IPS DF 6.9 (cell line): ENCODE data around the gene TRABD2B.

Experiments
- DNase-seq: peaks from one replicate; pipeline ENCODE4 v3.0.0-alpha.2; 2013; ENCODE audit warnings: low read depth, low spot score
- H3K27ac ChIP-seq: one replicate; pipeline ENCODE4 v1.5.1; 2013; ENCODE audit warnings: low read length, control low read depth
- H3K27me3 ChIP-seq: 2 replicates; pipeline ENCODE4 v1.6.1; 2013; ENCODE audit warnings: mild to moderate bottlenecking, low read length; ENCODE audit not compliant: control insufficient read depth, insufficient read depth
- H3K36me3 ChIP-seq: 2 replicates; pipeline ENCODE4 v1.6.1; 2013; ENCODE audit warnings: low read length; ENCODE audit not compliant: control insufficient read depth, insufficient read depth
- H3K4me1 ChIP-seq: 2 replicates; pipeline ENCODE4 v1.6.1; 2013; ENCODE audit warnings: low read length; ENCODE audit not compliant: control insufficient read depth, insufficient read depth
- H3K4me3 ChIP-seq: 2 replicates; pipeline ENCODE4 v1.5.1; 2013; ENCODE audit warnings: mild to moderate bottlenecking, low read length
- H3K9me3 ChIP-seq: 2 replicates; pipeline ENCODE4 v1.6.1; 2013; ENCODE audit warnings: low read length, inconsistent platforms; ENCODE audit not compliant: control insufficient read depth, insufficient read depth
- WGBS: extraction: QIAGEN DNeasy Blood & Tissue Kit; methylation state at CpG from one replicate; pipeline ENCODE4 v1.1.7; 2013; ENCODE audit warnings: mixed read lengths, missing lambda C conversion rate; ENCODE audit not compliant: insufficient read length, insufficient coverage; 5-methylcytosine and 5-hydroxymethylcytosine counted together

Gene TRABD2B

GRCh38 chr1:47997289-47998200 is at the start of gene TRABD2B:
TRABD2B (minus strand) TSS chr1:47997385.
- Histone ChIP-seq H3K4me3 (peak within 1 kb of the TSS; percentile 65; the same call in 1 of the 2 replicates), H3K9me3 (no peaks in the 10 kb centered on the region), H3K27ac (no peak within 1 kb of the TSS), H3K36me3 (no peaks in the 10 kb centered on the region), H3K27me3 (peaks cover 7% of the 10 kb centered on the region; the same call in 1 of the 2 replicates), H3K4me1 (peaks cover 4% of the 10 kb centered on the region; the same call in 1 of the 2 replicates)
- peak; percentile 75 for DNase-seq
- WGBS: no CpG with 5 or more reads among the region's 86 CpGs

- no CpG with 5 or more reads among the region's 2 CpGs for WGBS
- Histone ChIP-seq H3K36me3 (no peaks in the 10 kb centered on the region), H3K27me3 (no peaks in the 10 kb centered on the region), H3K9me3 (no peaks in the 10 kb centered on the region), H3K4me3 (no peak overlapping the region), H3K4me1 (peaks cover 6% of the 10 kb centered on the region), H3K27ac (no peak overlapping the region)
- no peak for DNase-seq
Observed at GRCh38 chr1:48044311-48044710, 47.1 kb upstream of the TRABD2B start.

GRCh38 chr1:48043622-48044021 is 46.4 kb upstream of the TRABD2B start:
- no peak for DNase-seq
- no peaks in the 10 kb centered on the region for H3K9me3 ChIP-seq
- no peak overlapping the region for H3K27ac ChIP-seq
- no CpG with 5 or more reads among the region's 2 CpGs for WGBS
- no peak overlapping the region for H3K4me3 ChIP-seq
- no peaks in the 10 kb centered on the region for H3K27me3 ChIP-seq
- H3K36me3 ChIP-seq: no peaks in the 10 kb centered on the region
- peaks cover 7% of the 10 kb centered on the region for H3K4me1 ChIP-seq

- H3K4me1 ChIP-seq: peaks cover 7% of the 10 kb centered on the region
- no peaks in the 10 kb centered on the region for H3K36me3 ChIP-seq
- WGBS: no CpG with 5 or more reads among the region's 6 CpGs
- no peak overlapping the region for H3K4me3 ChIP-seq
- no peaks in the 10 kb centered on the region for H3K9me3 ChIP-seq
- H3K27me3 ChIP-seq: no peaks in the 10 kb centered on the region
- H3K27ac ChIP-seq: no peak overlapping the region
- no peak for DNase-seq
Observed at GRCh38 chr1:48040154-48040553, 43.0 kb upstream of the TRABD2B start.

GRCh38 chr1:48039088-48040054 is 42.2 kb upstream of the TRABD2B start:
- no peaks in the 10 kb centered on the region for H3K36me3 ChIP-seq
- no CpG with 5 or more reads among the region's 12 CpGs for WGBS
- H3K27me3 ChIP-seq: no peaks in the 10 kb centered on the region
- no peak for DNase-seq
- no peak overlapping the region for H3K27ac ChIP-seq
- H3K9me3 ChIP-seq: no peaks in the 10 kb centered on the region
- peaks cover 7% of the 10 kb centered on the region for H3K4me1 ChIP-seq
- H3K4me3 ChIP-seq: no peak overlapping the region

- Histone ChIP-seq H3K4me3 (no peak overlapping the region), H3K4me1 (peaks cover 2% of the 10 kb centered on the region), H3K9me3 (no peaks in the 10 kb centered on the region), H3K27me3 (no peaks in the 10 kb centered on the region), H3K36me3 (no peaks in the 10 kb centered on the region), H3K27ac (no peak overlapping the region)
- no CpG with 5 or more reads among the region's 2 CpGs for WGBS
- no peak for DNase-seq
Observed at GRCh38 chr1:48038270-48038767, 41.1 kb upstream of the TRABD2B start.

GRCh38 chr1:48036710-48037355 is 39.6 kb upstream of the TRABD2B start:
- Histone ChIP-seq H3K9me3 (no peaks in the 10 kb centered on the region), H3K4me3 (no peak overlapping the region), H3K36me3 (no peaks in the 10 kb centered on the region), H3K27ac (no peak overlapping the region), H3K4me1 (peaks cover 2% of the 10 kb centered on the region), H3K27me3 (no peaks in the 10 kb centered on the region)
- WGBS: no CpG with 5 or more reads among the region's 3 CpGs
- DNase-seq: no peak

GRCh38 chr1:48035371-48036141 is 38.4 kb upstream of the TRABD2B start:
- Histone ChIP-seq H3K4me1 (peaks cover 2% of the 10 kb centered on the region), H3K4me3 (no peak overlapping the region), H3K36me3 (no peaks in the 10 kb centered on the region), H3K9me3 (no peaks in the 10 kb centered on the region), H3K27ac (no peak overlapping the region), H3K27me3 (no peaks in the 10 kb centered on the region)
- DNase-seq: no peak

GRCh38 chr1:48033495-48034045 is 36.4 kb upstream of the TRABD2B start:
- H3K9me3 ChIP-seq: no peaks in the 10 kb centered on the region
- no CpG with 5 or more reads among the region's 10 CpGs for WGBS
- no peak for DNase-seq
- no peak overlapping the region; the same call in 1 of the 2 replicates for H3K4me3 ChIP-seq
- H3K27me3 ChIP-seq: no peaks in the 10 kb centered on the region
- H3K27ac ChIP-seq: no peak overlapping the region
- H3K36me3 ChIP-seq: no peaks in the 10 kb centered on the region
- peaks cover 3% of the 10 kb centered on the region; the same call in 1 of the 2 replicates for H3K4me1 ChIP-seq
